Upper lobe of left lung (tissue), 4 donors: ENCODE data around the gene SAMD15.

Source experiments
- POLR2AphosphoS5 ChIP-seq, 2 donors: sonication (generic); formaldehyde crosslinking; IDR thresholded peaks; one replicate each; pipeline ENCODE4 v1.5.1; 2017; ENCODE audit warnings: antibody characterized with exemption in 2 of 2
- TF ChIP-seq, protein P1 (sequence below), 6 experiments: fragments of 450-650 bp in 4 of 6; fragments of 200-600 bp in 2 of 6; sonication (generic) in 2 of 6; IDR thresholded peaks; one replicate each; pipeline ENCODE4 v1.5.1; 2016 to 2019; ENCODE audit warnings: antibody characterized with exemption in 6 of 6

DNA sequence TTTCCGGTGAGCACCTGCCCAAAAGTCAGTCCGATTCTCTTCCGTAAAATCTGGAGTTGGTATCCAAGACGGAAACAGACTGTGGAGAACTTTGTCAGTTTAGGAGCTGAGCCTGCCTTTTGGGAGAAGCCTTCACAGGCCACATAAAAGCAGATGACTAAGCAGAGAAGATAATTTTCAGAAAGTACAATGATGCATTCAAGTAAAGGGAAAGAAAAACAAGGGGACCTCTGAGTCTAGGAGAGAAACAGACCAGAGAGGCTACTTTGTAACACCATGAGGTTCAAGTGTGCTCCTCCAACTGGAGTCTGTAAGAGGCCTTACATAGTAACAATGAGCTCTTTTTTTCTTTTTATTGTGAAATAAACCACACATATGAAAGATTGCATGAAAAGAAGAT, 21.4 kb upstream of the SAMD15 start:
- TF ChIP-seq, protein P1, sequence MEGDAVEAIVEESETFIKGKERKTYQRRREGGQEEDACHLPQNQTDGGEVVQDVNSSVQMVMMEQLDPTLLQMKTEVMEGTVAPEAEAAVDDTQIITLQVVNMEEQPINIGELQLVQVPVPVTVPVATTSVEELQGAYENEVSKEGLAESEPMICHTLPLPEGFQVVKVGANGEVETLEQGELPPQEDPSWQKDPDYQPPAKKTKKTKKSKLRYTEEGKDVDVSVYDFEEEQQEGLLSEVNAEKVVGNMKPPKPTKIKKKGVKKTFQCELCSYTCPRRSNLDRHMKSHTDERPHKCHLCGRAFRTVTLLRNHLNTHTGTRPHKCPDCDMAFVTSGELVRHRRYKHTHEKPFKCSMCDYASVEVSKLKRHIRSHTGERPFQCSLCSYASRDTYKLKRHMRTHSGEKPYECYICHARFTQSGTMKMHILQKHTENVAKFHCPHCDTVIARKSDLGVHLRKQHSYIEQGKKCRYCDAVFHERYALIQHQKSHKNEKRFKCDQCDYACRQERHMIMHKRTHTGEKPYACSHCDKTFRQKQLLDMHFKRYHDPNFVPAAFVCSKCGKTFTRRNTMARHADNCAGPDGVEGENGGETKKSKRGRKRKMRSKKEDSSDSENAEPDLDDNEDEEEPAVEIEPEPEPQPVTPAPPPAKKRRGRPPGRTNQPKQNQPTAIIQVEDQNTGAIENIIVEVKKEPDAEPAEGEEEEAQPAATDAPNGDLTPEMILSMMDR (IDR thresholded peaks at IDR 0.05), result no peak
- TF ChIP-seq POLR2AphosphoS5 (IDR thresholded peaks at IDR 0.05), result no peak
